ENCODE measurements around the gene SLCO1A2.

DNA sequence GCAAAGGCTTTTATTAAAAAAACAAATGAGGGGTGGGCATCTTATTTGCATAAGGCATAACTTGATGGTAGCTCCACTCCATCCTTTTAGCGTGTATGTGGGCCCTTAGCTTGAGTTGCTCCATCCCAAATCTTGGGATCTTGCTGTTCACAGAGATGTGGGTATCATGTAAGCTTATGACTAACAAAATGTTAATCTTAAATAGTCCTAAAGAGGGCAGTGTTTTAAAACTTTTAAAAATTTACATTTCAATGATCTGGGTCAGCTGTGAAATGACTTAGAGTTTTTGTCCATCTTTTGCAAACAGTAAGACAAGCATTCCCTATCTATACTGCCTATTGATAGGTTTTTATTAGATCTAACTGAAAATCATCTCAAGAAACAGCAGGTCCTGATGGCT is 86.0 kb downstream of the SLCO1A2 start:
- no peak for TF ChIP-seq CTCF (IDR thresholded peaks at IDR 0.05)
- no peak for TF ChIP-seq POLR2A (IDR thresholded peaks at IDR 0.05)

Data from right lobe of liver (tissue), 4 donors.